Hematopoietic multipotent progenitor cell treated with erythropoietin and hydrocortisone succinate and interleukin-3 and kit ligand, for 6 days (in vitro differentiated cells): ENCODE results near the gene CAPN13.

Experiments
- DNase-seq: peaks from one replicate; pipeline ENCODE4 v3.0.0-alpha.2; 2015

The CAPN13 gene

GRCh38 chr2:30761226-30761625 lies 46.0 kb downstream of the CAPN13 start:
- no peak for DNase-seq

GRCh38 chr2:30759481-30759880 lies 47.8 kb downstream of the CAPN13 start:
- no peak for DNase-seq

- DNase-seq: no peak
Observed at GRCh38 chr2:30758191-30758651, 49.0 kb downstream of the CAPN13 start.

- DNase-seq: no peak
Observed at GRCh38 chr2:30757749-30758148, 49.5 kb downstream of the CAPN13 start.

GRCh38 chr2:30756971-30757370 lies 50.3 kb downstream of the CAPN13 start:
- no peak for DNase-seq

- peak; percentile 4 for DNase-seq
Observed at GRCh38 chr2:30756051-30756719, 51.1 kb downstream of the CAPN13 start.

GRCh38 chr2:30753630-30754029 lies 53.6 kb downstream of the CAPN13 start:
- DNase-seq: no peak

- DNase-seq: no peak
Observed at GRCh38 chr2:30752811-30753210, 54.4 kb downstream of the CAPN13 start.

- DNase-seq: no peak
Observed at GRCh38 chr2:30747206-30747605, 60.0 kb downstream of the CAPN13 start.

GRCh38 chr2:30744823-30745222 lies 62.4 kb downstream of the CAPN13 start:
- DNase-seq: no peak

GRCh38 chr2:30741576-30741975 lies 65.7 kb downstream of the CAPN13 start:
- no peak for DNase-seq

- no peak for DNase-seq
Observed at GRCh38 chr2:30738141-30738911, 68.9 kb downstream of the CAPN13 start.

GRCh38 chr2:30737326-30737610 lies 70.0 kb downstream of the CAPN13 start:
- DNase-seq: no peak

GRCh38 chr2:30736461-30737325 lies 70.6 kb downstream of the CAPN13 start:
- DNase-seq: no peak

- DNase-seq: no peak
Observed at GRCh38 chr2:30733876-30734520, 73.2 kb downstream of the CAPN13 start.

GRCh38 chr2:30732876-30733275 lies 74.4 kb downstream of the CAPN13 start:
- DNase-seq: no peak

GRCh38 chr2:30732376-30732775 lies 74.9 kb downstream of the CAPN13 start:
- no peak for DNase-seq

GRCh38 chr2:30731706-30732105 lies 75.5 kb downstream of the CAPN13 start:
- DNase-seq: no peak

GRCh38 chr2:30730736-30731647 lies 76.3 kb downstream of the CAPN13 start:
- no peak for DNase-seq

GRCh38 chr2:30729031-30729430 lies 78.2 kb downstream of the CAPN13 start:
- DNase-seq: no peak

- no peak for DNase-seq
Observed at GRCh38 chr2:30722936-30723725, 84.1 kb downstream of the CAPN13 start.
